Ectodermal cell (in vitro differentiated cells): ENCODE measurements around the gene SLC50A1.

Experiments
- H3K27ac ChIP-seq: 2 replicates; pipeline ENCODE4 v1.7.0; 2013; ENCODE audit warnings: mild to moderate bottlenecking, low read depth, low read length; ENCODE audit not compliant: insufficient read depth, poor library complexity, severe bottlenecking
- H3K27me3 ChIP-seq: 2 replicates; pipeline ENCODE4 v1.7.0; 2013; ENCODE audit warnings: mild to moderate bottlenecking, low read length; ENCODE audit not compliant: insufficient read depth, control insufficient read depth, poor library complexity, severe bottlenecking
- H3K36me3 ChIP-seq: one replicate; pipeline ENCODE4 v1.7.0; 2013; ENCODE audit warnings: low read length; ENCODE audit not compliant: control insufficient read depth, insufficient read depth
- H3K4me1 ChIP-seq: one replicate; pipeline ENCODE4 v1.7.0; 2013; ENCODE audit warnings: low read length; ENCODE audit not compliant: control insufficient read depth, insufficient read depth
- H3K4me3 ChIP-seq: 2 replicates; pipeline ENCODE4 v1.7.0; 2013; ENCODE audit warnings: low read depth, low read length, control low read depth; ENCODE audit not compliant: insufficient read depth
- H3K9me3 ChIP-seq: 2 replicates; pipeline ENCODE4 v1.7.0; 2013; ENCODE audit warnings: mild to moderate bottlenecking, low read length, moderate library complexity; ENCODE audit not compliant: control insufficient read depth
- WGBS, 2 experiments: methylation state at CpG; one replicate each; pipeline ENCODE4 v1.1.7; 2013; ENCODE audit warnings: missing lambda C conversion rate in 2 of 2; 5-methylcytosine and 5-hydroxymethylcytosine counted together

The SLC50A1 gene

GRCh38 chr1:155176544-155177071 is 41.0 kb downstream of the SLC50A1 start:
- H3K9me3 ChIP-seq: no peaks in the 10 kb centered on the region
- WGBS, 2 experiments: 71 to 75% methylated on average over 8 of the region's 8 CpGs
- peaks cover 22% of the 10 kb centered on the region for H3K36me3 ChIP-seq
- no peak overlapping the region for H3K4me3 ChIP-seq
- no peak overlapping the region for H3K27ac ChIP-seq
- H3K4me1 ChIP-seq: peaks cover 10% of the 10 kb centered on the region
- no peaks in the 10 kb centered on the region for H3K27me3 ChIP-seq

GRCh38 chr1:155177192-155177917 is 41.7 kb downstream of the SLC50A1 start:
- Histone ChIP-seq H3K4me3 (no peak overlapping the region), H3K9me3 (no peaks in the 10 kb centered on the region), H3K36me3 (peaks cover 22% of the 10 kb centered on the region), H3K27ac (no peak overlapping the region), H3K27me3 (no peaks in the 10 kb centered on the region), H3K4me1 (peaks cover 5% of the 10 kb centered on the region)
- 89 to 94% methylated on average over 11 of the region's 11 CpGs for WGBS, 2 experiments

- Histone ChIP-seq H3K4me3 (no peak overlapping the region), H3K9me3 (no peaks in the 10 kb centered on the region)
- WGBS, 2 experiments: 90% methylated on average over 9 of the region's 9 CpGs
Measured at GRCh38 chr1:155177918-155178281, 42.2 kb downstream of the SLC50A1 start.

GRCh38 chr1:155178441-155179111 is 42.9 kb downstream of the SLC50A1 start:
- Histone ChIP-seq H3K9me3 (no peaks in the 10 kb centered on the region), H3K36me3 (peaks cover 22% of the 10 kb centered on the region), H3K27ac (no peak overlapping the region), H3K27me3 (no peaks in the 10 kb centered on the region), H3K4me1 (peaks cover 5% of the 10 kb centered on the region), H3K4me3 (no peak overlapping the region)
- 95 to 96% methylated on average over 30 of the region's 30 CpGs for WGBS, 2 experiments

More at GRCh38 chr1:155177918-155178281, 42.2 kb downstream of the SLC50A1 start:
- Histone ChIP-seq H3K27ac (no peak overlapping the region), H3K27me3 (no peaks in the 10 kb centered on the region), H3K36me3 (peaks cover 22% of the 10 kb centered on the region), H3K4me1 (peaks cover 5% of the 10 kb centered on the region)

- H3K4me1 ChIP-seq: peaks cover 5% of the 10 kb centered on the region
- H3K27ac ChIP-seq: no peak overlapping the region
- 96 to 97% methylated on average over 31 of the region's 31 CpGs for WGBS, 2 experiments
- no peaks in the 10 kb centered on the region for H3K9me3 ChIP-seq
- no peak overlapping the region for H3K4me3 ChIP-seq
- H3K27me3 ChIP-seq: no peaks in the 10 kb centered on the region
- H3K36me3 ChIP-seq: peaks cover 22% of the 10 kb centered on the region
Measured at GRCh38 chr1:155179112-155180031, 43.7 kb downstream of the SLC50A1 start.

GRCh38 chr1:155181371-155182051 is 45.9 kb downstream of the SLC50A1 start:
- Histone ChIP-seq H3K27me3 (no peaks in the 10 kb centered on the region), H3K9me3 (no peaks in the 10 kb centered on the region), H3K4me1 (peaks cover 6% of the 10 kb centered on the region), H3K4me3 (no peak overlapping the region), H3K27ac (no peak overlapping the region), H3K36me3 (peaks cover 22% of the 10 kb centered on the region)
- 95 to 96% methylated on average over 18 of the region's 18 CpGs for WGBS, 2 experiments

GRCh38 chr1:155182052-155182550 is 46.4 kb downstream of the SLC50A1 start:
- Histone ChIP-seq H3K36me3 (peaks cover 22% of the 10 kb centered on the region), H3K9me3 (no peaks in the 10 kb centered on the region), H3K27ac (no peak overlapping the region), H3K27me3 (no peaks in the 10 kb centered on the region), H3K4me3 (no peak overlapping the region), H3K4me1 (peaks cover 6% of the 10 kb centered on the region)
- 92 to 98% methylated on average over 7 of the region's 7 CpGs for whole genome bisulfite sequencing, 2 experiments

GRCh38 chr1:155183775-155184221 is 48.1 kb downstream of the SLC50A1 start:
- WGBS, 2 experiments: 94 to 95% methylated on average over 20 of the region's 20 CpGs
- no peak overlapping the region for H3K27ac ChIP-seq
- H3K27me3 ChIP-seq: no peaks in the 10 kb centered on the region
- H3K4me1 ChIP-seq: peaks cover 6% of the 10 kb centered on the region
- no peaks in the 10 kb centered on the region for H3K9me3 ChIP-seq
- H3K4me3 ChIP-seq: no peak overlapping the region
- peaks cover 12% of the 10 kb centered on the region for H3K36me3 ChIP-seq

- Histone ChIP-seq H3K36me3 (peaks cover 8% of the 10 kb centered on the region), H3K27ac (no peak overlapping the region), H3K27me3 (no peaks in the 10 kb centered on the region), H3K9me3 (no peaks in the 10 kb centered on the region), H3K4me1 (peaks cover 6% of the 10 kb centered on the region), H3K4me3 (no peak overlapping the region)
- 95 to 97% methylated on average over 4 of the region's 4 CpGs for WGBS, 2 experiments
Measured at GRCh38 chr1:155184351-155184811, 48.7 kb downstream of the SLC50A1 start.
